Activated CD4-positive, CD25-positive, alpha-beta regulatory T cell treated with anti-CD3 and anti-CD28 coated beads, Interleukin-2, amount 50 U/mL, for 72 hours (primary cell): ENCODE data around the gene GPR179.

Experiments
- DNase-seq: peaks from one replicate; pipeline ENCODE4 v3.0.0; 2021

The GPR179 gene, protein sequence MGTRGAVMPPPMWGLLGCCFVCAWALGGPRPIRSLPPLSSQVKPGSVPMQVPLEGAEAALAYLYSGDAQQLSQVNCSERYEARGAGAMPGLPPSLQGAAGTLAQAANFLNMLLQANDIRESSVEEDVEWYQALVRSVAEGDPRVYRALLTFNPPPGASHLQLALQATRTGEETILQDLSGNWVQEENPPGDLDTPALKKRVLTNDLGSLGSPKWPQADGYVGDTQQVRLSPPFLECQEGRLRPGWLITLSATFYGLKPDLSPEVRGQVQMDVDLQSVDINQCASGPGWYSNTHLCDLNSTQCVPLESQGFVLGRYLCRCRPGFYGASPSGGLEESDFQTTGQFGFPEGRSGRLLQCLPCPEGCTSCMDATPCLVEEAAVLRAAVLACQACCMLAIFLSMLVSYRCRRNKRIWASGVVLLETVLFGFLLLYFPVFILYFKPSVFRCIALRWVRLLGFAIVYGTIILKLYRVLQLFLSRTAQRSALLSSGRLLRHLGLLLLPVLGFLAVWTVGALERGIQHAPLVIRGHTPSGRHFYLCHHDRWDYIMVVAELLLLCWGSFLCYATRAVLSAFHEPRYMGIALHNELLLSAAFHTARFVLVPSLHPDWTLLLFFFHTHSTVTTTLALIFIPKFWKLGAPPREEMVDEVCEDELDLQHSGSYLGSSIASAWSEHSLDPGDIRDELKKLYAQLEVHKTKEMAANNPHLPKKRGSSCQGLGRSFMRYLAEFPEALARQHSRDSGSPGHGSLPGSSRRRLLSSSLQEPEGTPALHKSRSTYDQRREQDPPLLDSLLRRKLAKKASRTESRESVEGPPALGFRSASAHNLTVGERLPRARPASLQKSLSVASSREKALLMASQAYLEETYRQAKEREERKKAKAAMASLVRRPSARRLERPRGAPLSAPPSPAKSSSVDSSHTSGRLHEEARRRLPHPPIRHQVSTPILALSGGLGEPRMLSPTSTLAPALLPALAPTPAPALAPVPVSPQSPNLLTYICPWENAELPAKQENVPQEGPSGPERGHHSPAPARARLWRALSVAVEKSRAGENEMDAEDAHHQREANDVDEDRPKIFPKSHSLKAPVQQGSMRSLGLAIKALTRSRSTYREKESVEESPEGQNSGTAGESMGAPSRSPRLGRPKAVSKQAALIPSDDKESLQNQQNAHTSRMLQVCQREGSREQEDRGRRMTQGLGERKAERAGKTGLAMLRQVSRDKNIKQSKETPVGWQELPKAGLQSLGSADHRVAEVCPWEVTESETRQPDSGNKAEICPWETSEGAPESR (N-terminal part only)

GRCh38 chr17:38343608-38344419 is at the start of gene GPR179:
Gene GPR179, minus strand, starts transcription at chr17:38343956. Its CDS starts 167 bp downstream, at chr17:38343789.
- DNase-seq = no peak

- no peak for DNase-seq
Observed at GRCh38 chr17:38379448-38379847, 35.7 kb upstream of the GPR179 start.

GRCh38 chr17:38369124-38369886 is 25.5 kb upstream of the GPR179 start:
- DNase-seq = no peak

GRCh38 chr17:38364741-38365140 is 21.0 kb upstream of the GPR179 start:
- no peak for DNase-seq

GRCh38 chr17:38363016-38363415 is 19.3 kb upstream of the GPR179 start:
- DNase-seq = no peak

- DNase-seq = no peak
Observed at GRCh38 chr17:38361694-38362465, 18.1 kb upstream of the GPR179 start.

DNA sequence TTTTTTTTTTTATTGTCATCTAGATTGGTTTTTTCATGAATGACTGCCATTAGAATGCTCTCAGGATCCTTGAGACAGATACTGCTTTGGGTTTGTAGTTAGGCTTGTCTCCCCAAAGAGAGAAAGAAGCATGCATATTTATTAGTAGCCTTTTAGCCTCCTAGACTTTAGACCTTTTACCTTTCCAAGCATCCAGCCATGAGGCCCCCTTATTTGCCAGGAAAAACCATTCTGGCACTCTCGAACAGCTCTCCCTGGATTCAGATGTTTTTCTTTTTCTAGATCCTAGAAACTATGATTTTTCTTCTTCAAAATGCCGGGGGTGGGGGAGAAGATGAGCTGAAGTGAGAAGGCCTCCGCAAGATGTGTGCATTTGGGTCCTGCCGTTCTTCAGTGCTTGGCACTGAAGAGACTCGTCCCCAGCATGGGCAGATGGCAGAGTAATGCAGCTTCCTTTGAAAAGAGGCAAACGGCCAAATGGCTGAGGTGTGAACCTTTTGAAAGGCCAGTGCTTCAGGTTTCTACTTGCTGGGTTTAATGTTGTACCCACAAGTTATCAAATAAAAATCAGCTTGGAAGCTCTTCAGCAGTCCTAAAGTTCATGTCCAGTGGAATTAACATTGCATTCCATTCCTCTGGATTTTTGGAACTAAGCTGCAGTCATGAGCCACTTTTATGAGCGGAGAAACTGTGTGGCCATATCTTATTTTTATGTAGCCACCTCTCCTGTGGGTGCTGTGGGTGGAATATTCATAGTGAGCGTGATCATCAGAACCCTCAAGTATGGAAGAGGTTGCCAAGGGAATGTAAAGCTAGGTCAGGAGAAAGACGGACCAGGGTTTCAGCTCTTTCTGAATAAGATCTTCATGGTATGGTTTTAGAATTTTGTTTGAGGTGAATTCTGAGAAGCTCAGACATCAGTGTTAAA is 15.1 kb upstream of the GPR179 start:
- no peak for DNase-seq

DNA sequence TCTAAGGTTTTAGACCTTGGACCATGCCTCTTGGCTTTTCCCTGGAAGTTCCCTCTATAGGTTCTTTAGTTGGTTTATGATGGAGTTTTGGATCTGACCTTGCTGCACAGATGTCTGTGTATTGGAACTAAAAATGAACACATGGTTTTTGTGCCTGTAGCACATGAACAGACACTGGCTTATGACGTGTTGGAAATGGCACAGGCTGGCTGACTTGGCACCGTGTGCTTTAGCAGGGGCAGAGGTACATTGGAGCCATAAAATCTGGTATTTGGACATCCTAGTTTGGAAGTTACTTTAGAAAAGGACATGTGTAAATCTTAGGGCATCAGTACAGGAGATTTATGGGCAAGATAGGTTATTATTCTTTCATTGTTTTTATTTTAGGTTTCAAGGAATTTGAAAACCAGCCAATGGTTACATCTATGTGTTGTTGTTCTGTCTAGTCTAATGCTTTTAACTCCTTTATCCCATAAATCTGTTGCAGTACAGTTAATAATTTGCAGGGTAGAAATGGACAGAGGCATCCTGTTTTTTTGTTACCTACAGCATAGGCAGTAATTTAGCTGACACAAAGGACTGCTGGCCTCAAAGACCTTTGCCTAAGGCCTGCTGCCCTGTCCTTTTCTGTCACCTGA is 13.8 kb upstream of the GPR179 start:
- DNase-seq = no peak

DNA sequence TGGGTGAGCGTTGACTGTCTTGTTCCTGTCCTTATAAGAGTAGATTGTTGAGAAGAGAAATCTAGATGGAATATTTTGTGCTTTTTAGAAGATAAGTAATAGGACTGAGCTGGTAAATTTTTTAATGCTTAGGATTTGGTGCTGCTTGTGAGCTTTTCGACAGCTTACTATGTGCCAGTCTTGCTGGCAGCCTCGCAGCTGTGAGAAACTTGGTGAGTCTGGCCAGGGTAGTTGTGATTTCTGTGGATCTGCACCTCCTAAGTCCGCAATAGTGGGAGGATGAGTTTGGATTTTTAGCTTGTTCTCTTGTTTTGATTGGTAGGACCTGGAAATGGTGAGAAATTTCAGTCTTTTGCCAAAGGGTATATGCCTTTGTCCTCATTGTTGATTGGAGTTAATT is 11.5 kb upstream of the GPR179 start:
- no peak for DNase-seq

DNA sequence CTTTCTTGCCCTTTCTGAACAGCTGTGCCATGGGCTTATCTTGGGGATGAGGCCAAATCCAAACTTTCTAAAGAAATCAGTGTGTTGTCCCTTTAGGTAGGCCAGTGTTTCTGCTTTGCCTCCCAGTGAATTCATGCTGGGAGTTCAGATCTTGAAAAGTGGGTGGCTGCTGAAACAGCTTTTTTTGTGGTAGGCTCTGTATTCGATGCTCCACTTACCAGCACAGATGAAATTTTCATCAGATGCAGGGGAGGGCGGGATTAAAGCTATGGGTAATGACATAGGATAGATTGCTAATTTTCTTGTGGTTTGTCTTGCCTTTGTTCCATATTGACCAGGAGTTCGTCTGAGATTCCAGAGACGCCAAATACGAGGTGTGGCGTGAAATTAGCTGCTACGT is 10.7 kb upstream of the GPR179 start:
- no peak for DNase-seq

DNA sequence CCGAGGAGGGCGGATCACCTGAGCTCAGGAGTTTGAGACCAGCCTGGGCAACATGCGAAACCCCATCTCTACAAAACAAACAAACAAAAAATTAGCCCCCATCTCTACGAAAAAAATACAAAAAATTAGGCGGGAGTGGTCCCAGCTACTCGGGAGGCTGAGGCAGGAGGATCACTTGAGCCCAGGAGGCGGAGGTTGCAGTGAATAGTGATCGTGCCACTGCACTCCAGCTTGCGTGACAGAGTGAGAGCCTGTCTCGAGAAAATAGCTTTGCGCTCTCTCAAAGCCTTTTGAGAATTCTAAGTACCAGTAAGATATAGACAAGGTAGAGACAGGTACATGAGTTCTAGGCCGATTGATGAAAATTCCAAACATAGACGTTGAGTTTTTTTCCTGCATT is 9.9 kb upstream of the GPR179 start:
- no peak for DNase-seq

DNA sequence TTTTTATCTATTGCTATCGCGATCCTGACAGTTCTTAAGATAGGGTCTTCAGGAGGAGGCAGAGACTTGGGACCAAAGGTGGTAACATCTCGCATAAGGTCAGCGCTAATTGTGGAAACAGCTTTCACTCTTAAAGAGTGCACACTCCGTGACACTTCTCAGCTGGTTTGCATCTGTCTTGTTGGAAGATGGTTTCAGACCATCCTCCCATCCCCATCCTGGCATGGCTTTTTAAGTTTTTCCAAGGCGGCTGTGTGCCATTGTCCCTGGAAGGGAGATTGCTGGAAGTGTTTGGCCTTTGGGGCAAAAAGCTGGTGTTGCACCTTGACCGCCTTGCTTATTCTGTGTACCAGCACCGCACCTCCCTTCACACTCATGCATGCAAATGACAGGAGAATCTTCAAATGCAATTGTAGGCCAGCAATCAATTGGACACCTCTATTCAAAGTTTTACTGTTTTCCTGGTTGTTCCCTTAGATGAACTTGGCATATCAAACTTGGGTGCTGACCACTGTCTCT is 9.4 kb upstream of the GPR179 start:
- DNase-seq = no peak

- DNase-seq = peak; percentile 42
Observed at GRCh38 chr17:38352245-38353085, 8.7 kb upstream of the GPR179 start.

GRCh38 chr17:38351412-38352222 is 7.9 kb upstream of the GPR179 start, which contains the start of gene SOCS7:
Gene SOCS7, plus strand, starts transcription at chr17:38351844. Its CDS starts 209 bp downstream, at chr17:38352053.
- DNase-seq = peak; percentile 94

DNA sequence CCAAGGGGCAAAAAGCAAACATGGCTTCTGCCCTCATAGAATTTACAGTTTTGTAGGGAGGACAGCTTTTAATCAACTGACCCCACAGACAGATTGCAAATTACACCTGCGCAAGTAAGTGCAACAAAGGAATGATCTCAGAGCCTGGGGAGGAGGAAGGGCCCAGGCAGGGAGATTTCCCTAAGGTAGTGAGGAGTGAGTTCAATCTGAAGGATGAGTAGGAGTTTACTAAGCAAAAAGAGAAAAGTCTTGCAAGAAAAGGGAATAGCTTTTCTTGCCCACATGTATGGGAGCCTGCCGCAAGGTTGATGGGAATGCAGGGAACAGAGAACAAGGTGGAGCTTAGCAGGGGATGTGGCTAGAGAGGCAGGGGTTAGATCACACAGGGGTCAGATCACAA is 6.3 kb upstream of the GPR179 start:
- DNase-seq = no peak

GRCh38 chr17:38349097-38349730 is 5.5 kb upstream of the GPR179 start:
- DNase-seq = peak; percentile 81
